Measurements from ENCODE around the gene TNRC18.
A peak's percentile ranks its signal among the peaks of the same experiment; 100 is the strongest.

The TNRC18 gene

GRCh38 chr7:5429857-5430611, 6.4 kb upstream of the TNRC18 start:
- DNase-seq (ENCODE audit: low read depth), result no peak
- TF ChIP-seq CTCF (IDR thresholded peaks at IDR 0.05; ENCODE audit: low read depth, low read length, missing control alignments), result no peak
- in situ Hi-C loops (cut with HindIII; ENCODE audit: low sequenced_read_pairs), result loop anchor here (5.0 kb wide), 1 partner anchor 68 kb away; no protein-coding TSS in a partner anchor
- H3K4me3 ChIP-seq (ENCODE audit: low read depth, low read length), result peak overlapping the region; percentile 75

DNA sequence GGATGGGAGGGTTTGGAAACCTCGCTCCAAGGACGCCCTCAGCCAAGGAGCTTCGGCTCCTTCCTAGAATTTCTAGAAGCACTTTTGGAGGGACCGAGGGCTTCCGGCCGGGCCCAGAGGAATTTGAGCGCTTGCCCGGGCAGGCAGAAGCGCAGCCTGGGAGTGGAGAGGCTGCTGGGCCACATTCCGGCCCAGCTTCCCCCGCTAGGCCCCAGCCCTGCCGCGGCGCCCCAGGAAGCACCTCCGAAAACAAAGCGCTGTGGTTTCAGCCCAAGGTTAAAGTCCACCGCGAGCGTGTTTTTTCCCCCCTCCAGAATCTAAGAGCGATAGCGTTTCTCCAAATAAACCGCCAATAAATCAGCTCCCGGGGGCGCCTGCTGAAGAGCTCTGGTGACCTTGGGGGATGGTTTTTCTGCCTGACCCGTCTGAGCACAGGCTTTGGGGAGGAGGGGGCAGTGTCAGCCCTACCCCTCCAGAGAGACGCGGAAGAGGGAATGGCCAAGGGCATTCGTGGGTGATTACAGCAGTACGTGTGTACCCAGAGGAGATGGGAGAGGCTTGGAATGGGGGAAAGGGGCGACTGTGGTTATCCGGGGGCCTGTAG, 5.7 kb upstream of the TNRC18 start:
- in situ Hi-C loops (cut with HindIII; ENCODE audit: low sequenced_read_pairs), result no loop called here
- peak overlapping the region; percentile 75 for H3K4me3 ChIP-seq (ENCODE audit: low read depth, low read length)
- no peak for TF ChIP-seq CTCF (IDR thresholded peaks at IDR 0.05; ENCODE audit: low read depth, low read length, missing control alignments)
- DNase-seq (ENCODE audit: low read depth), result peak; percentile 81

DNA sequence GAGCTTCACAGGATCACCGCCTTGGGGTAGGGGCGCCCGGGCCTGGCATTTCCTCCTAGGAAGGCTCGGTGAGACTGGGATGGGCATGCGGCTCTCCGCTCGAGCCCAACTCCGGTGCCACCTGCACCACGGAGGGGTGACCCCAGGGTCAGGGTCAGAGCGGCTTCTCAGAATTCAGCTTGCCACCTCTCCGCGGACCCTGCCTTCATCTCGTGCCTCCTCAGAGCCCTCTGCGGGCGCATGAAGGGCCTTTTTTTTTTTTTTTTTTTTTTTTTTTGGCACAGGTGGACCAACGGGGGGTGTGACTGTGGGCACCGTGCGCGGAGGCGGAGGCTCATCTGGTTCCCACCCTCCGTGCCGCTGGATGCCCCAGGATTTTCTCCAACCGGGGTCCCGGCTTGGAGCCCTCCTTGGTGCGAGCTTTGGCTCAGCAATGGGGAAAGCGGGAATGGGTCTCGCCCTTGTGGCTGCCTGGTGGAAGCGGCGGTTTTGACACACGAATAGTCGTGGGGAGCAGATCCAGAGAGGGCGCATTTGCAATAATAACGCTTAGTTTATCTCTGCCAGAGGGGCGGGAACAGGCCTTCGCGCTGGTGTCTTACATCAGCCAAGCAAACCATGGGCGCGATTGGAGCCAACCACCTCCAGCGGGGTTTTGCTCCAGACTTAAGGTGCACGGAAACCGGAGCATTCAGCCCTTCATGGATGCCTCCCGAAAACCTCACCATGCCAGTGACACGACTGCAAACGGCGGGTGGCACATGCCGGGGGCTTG, 5.0 kb upstream of the TNRC18 start:
- H3K4me3 ChIP-seq (ENCODE audit: low read depth, low read length), result peak overlapping the region; percentile 75
- DNase-seq (ENCODE audit: low read depth), result peak; percentile 73
- no peak for TF ChIP-seq CTCF (IDR thresholded peaks at IDR 0.05; ENCODE audit: low read depth, low read length, missing control alignments)
- in situ Hi-C loops (cut with HindIII; ENCODE audit: low sequenced_read_pairs), result no loop called here

DNA sequence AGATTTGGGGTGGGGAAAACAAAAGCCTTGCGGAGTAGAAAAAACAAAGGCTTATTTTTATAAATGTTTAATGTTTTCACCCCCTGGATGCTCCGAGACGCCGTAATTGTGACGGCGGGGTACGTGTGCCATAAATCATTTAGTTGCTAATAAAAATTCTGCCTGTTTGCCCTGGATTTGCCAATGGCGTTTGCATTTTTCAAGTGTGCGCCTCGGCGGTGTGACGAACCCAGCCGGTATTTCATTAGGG, 2.5 kb upstream of the TNRC18 start:
- TF ChIP-seq CTCF (IDR thresholded peaks at IDR 0.05; ENCODE audit: low read depth, low read length, missing control alignments), result no peak
- in situ Hi-C loops (cut with HindIII; ENCODE audit: low sequenced_read_pairs), result no loop called here
- H3K4me3 ChIP-seq (ENCODE audit: low read depth, low read length), result peak overlapping the region; percentile 75

GRCh38 chr7:5425507-5426225, 2.0 kb upstream of the TNRC18 start:
- peak; percentile 71 for DNase-seq (ENCODE audit: low read depth)
- in situ Hi-C loops (cut with HindIII; ENCODE audit: low sequenced_read_pairs), result no loop called here
- TF ChIP-seq CTCF (IDR thresholded peaks at IDR 0.05; ENCODE audit: low read depth, low read length, missing control alignments), result no peak
- H3K4me3 ChIP-seq (ENCODE audit: low read depth, low read length), result peak overlapping the region; percentile 75

More for the DNA sequence above, 2.5 kb upstream of the TNRC18 start:
- no peak for DNase-seq (ENCODE audit: low read depth)
